ENCODE results near the gene LBHD2.

The LBHD2 gene

GRCh38 chr14:103073876-103074728 is 9.9 kb upstream of the LBHD2 start:
- Histone ChIP-seq H3K9me3 (replicated peaks in 1 of 2; ENCODE audit: control insufficient read depth in 2 of 2, insufficient read depth in 1 of 2, low read depth in 1 of 2, low read length in 2 of 2) (peaks cover 0 to 1% of the 10 kb centered on the region in 2 donors), H2AK5ac (ENCODE audit: low read depth, low read length) (peak overlapping the region; percentile 97), H4K8ac (ENCODE audit: low read depth, low read length) (no peak overlapping the region), H3K27ac (replicated peaks; ENCODE audit: low read length) (no peak overlapping the region), H3K4me3 (ENCODE audit: low read length in 2 of 2) (no peak overlapping the region), H3K4me2 (ENCODE audit: insufficient read depth, low read length, poor library complexity, severe bottlenecking) (no peak overlapping the region), H3K36me3 (replicated peaks in 1 of 2; ENCODE audit: control insufficient read depth in 2 of 2, insufficient read depth in 2 of 2, low read length in 2 of 2) (no peaks in the 10 kb centered on the region), H2BK5ac (ENCODE audit: low read length) (peak overlapping the region; percentile 75), H3K9ac (ENCODE audit: low read depth, low read length, poor library complexity) (no peak overlapping the region), H4K91ac (ENCODE audit: low read depth, low read length, poor library complexity) (no peak overlapping the region), H2BK120ac (ENCODE audit: low read depth, low read length) (no peak overlapping the region), H3K18ac (ENCODE audit: low read length) (peak overlapping the region; percentile 33), H2AFZ (ENCODE audit: low read length) (no peak overlapping the region), H3K4me1 (ENCODE audit: control insufficient read depth in 2 of 2, insufficient read depth in 1 of 2, low read depth in 1 of 2, low read length in 2 of 2) (peaks cover 9 to 14% of the 10 kb centered on the region in 2 donors), H3K14ac (ENCODE audit: low read length) (no peak overlapping the region), H3K23ac (ENCODE audit: low read depth, low read length, poor library complexity) (no peak overlapping the region), H3K79me1 (ENCODE audit: low read depth, low read length) (no peaks in the 10 kb centered on the region), H3K4ac (ENCODE audit: low read length) (no peak overlapping the region), H2BK15ac (ENCODE audit: low read length) (peak overlapping the region; percentile 37), H3K27me3 (ENCODE audit: control insufficient read depth in 3 of 3, insufficient read depth in 3 of 3, low read depth in 1 of 3, low read length in 3 of 3) (peaks cover 0 to 43% (median 9%) of the 10 kb centered on the region in 3 experiments), H2BK12ac (ENCODE audit: low read length) (peak overlapping the region; percentile 26)
- no CpG with 5 or more reads among the region's 21 CpGs for WGBS, 2 donors (ENCODE audit: extremely low coverage in 2 of 2, insufficient read length in 2 of 2, insufficient replicate concordance in 1 of 2)
- no peak for DNase-seq (ENCODE audit: low spot score)

- Histone ChIP-seq H2BK12ac (ENCODE audit: low read length) (no peak overlapping the region), H2AK5ac (ENCODE audit: low read depth, low read length) (peak overlapping the region; percentile 97), H3K36me3 (replicated peaks in 1 of 2; ENCODE audit: control insufficient read depth in 2 of 2, insufficient read depth in 2 of 2, low read length in 2 of 2) (no peaks in the 10 kb centered on the region), H3K4me1 (ENCODE audit: control insufficient read depth in 2 of 2, insufficient read depth in 1 of 2, low read depth in 1 of 2, low read length in 2 of 2) (peaks cover 9 to 14% of the 10 kb centered on the region in 2 donors), H3K79me1 (ENCODE audit: low read depth, low read length) (no peaks in the 10 kb centered on the region), H3K14ac (ENCODE audit: low read length) (peak overlapping the region; percentile 28), H4K8ac (ENCODE audit: low read depth, low read length) (no peak overlapping the region), H3K27me3 (ENCODE audit: control insufficient read depth in 3 of 3, insufficient read depth in 3 of 3, low read depth in 1 of 3, low read length in 3 of 3) (peaks cover 0 to 43% (median 9%) of the 10 kb centered on the region in 3 experiments), H3K23ac (ENCODE audit: low read depth, low read length, poor library complexity) (peak overlapping the region; percentile 25), H3K18ac (ENCODE audit: low read length) (peak overlapping the region; percentile 96), H3K4ac (ENCODE audit: low read length) (no peak overlapping the region), H3K4me2 (ENCODE audit: insufficient read depth, low read length, poor library complexity, severe bottlenecking) (peak overlapping the region; percentile 95), H4K91ac (ENCODE audit: low read depth, low read length, poor library complexity) (no peak overlapping the region), H2AFZ (ENCODE audit: low read length) (peak overlapping the region; percentile 96), H3K9ac (ENCODE audit: low read depth, low read length, poor library complexity) (peak overlapping the region; percentile 27), H3K9me3 (replicated peaks in 1 of 2; ENCODE audit: control insufficient read depth in 2 of 2, insufficient read depth in 1 of 2, low read depth in 1 of 2, low read length in 2 of 2) (peaks cover 0 to 1% of the 10 kb centered on the region in 2 donors), H2BK120ac (ENCODE audit: low read depth, low read length) (no peak overlapping the region), H2BK15ac (ENCODE audit: low read length) (peak overlapping the region; percentile 65), H3K4me3 (ENCODE audit: low read length in 2 of 2) (peak overlapping the region in 1 of 2 donors; percentile 56), H2BK5ac (ENCODE audit: low read length) (no peak overlapping the region), H3K27ac (replicated peaks; ENCODE audit: low read length) (no peak overlapping the region)
- WGBS, 2 donors (ENCODE audit: extremely low coverage in 2 of 2, insufficient read length in 2 of 2, insufficient replicate concordance in 1 of 2): no CpG with 5 or more reads among the region's 21 CpGs
- no peak for DNase-seq (ENCODE audit: low spot score)
Observed at GRCh38 chr14:103074729-103075367, 9.2 kb upstream of the LBHD2 start.

- Histone ChIP-seq H3K27me3 (ENCODE audit: control insufficient read depth in 3 of 3, insufficient read depth in 3 of 3, low read depth in 1 of 3, low read length in 3 of 3) (peaks cover 0 to 33% (median 15%) of the 10 kb centered on the region in 3 experiments), H3K79me1 (ENCODE audit: low read depth, low read length) (no peaks in the 10 kb centered on the region), H3K14ac (ENCODE audit: low read length) (no peak overlapping the region), H2BK5ac (ENCODE audit: low read length) (no peak overlapping the region), H3K36me3 (replicated peaks in 1 of 2; ENCODE audit: control insufficient read depth in 2 of 2, insufficient read depth in 2 of 2, low read length in 2 of 2) (no peaks in the 10 kb centered on the region), H3K9ac (ENCODE audit: low read depth, low read length, poor library complexity) (no peak overlapping the region), H2BK120ac (ENCODE audit: low read depth, low read length) (no peak overlapping the region), H3K4me1 (ENCODE audit: control insufficient read depth in 2 of 2, insufficient read depth in 1 of 2, low read depth in 1 of 2, low read length in 2 of 2) (peaks cover 3 to 5% of the 10 kb centered on the region in 2 donors), H3K27ac (replicated peaks; ENCODE audit: low read length) (no peak overlapping the region), H2BK15ac (ENCODE audit: low read length) (no peak overlapping the region), H2AFZ (ENCODE audit: low read length) (no peak overlapping the region), H3K4me2 (ENCODE audit: insufficient read depth, low read length, poor library complexity, severe bottlenecking) (no peak overlapping the region), H2AK5ac (ENCODE audit: low read depth, low read length) (no peak overlapping the region), H3K18ac (ENCODE audit: low read length) (no peak overlapping the region), H3K9me3 (replicated peaks in 1 of 2; ENCODE audit: control insufficient read depth in 2 of 2, insufficient read depth in 1 of 2, low read depth in 1 of 2, low read length in 2 of 2) (peaks cover 0 to 6% of the 10 kb centered on the region in 2 donors), H3K4me3 (ENCODE audit: low read length in 2 of 2) (no peak overlapping the region), H4K8ac (ENCODE audit: low read depth, low read length) (no peak overlapping the region), H3K23ac (ENCODE audit: low read depth, low read length, poor library complexity) (no peak overlapping the region), H4K91ac (ENCODE audit: low read depth, low read length, poor library complexity) (no peak overlapping the region), H2BK12ac (ENCODE audit: low read length) (no peak overlapping the region), H3K4ac (ENCODE audit: low read length) (no peak overlapping the region)
- no CpG with 5 or more reads among the region's 9 CpGs for WGBS, 2 donors (ENCODE audit: extremely low coverage in 2 of 2, insufficient read length in 2 of 2, insufficient replicate concordance in 1 of 2)
- peak; percentile 67 for DNase-seq (ENCODE audit: low spot score)
Observed at GRCh38 chr14:103078420-103078749, 5.6 kb upstream of the LBHD2 start.

All from neuronal stem cell (in vitro differentiated cells).